HG03558 (cell line): ENCODE data around the gene NRSN2.
"Not testable (repeated sequence)": the region's sequence is repeated elsewhere in the genome, so short reads cannot be mapped to it uniquely, and the experiment has no call there.

ENCODE experiments used
- ATAC-seq: cut with Tn5 transposase; IDR thresholded peaks from one replicate; pipeline ENCODE4 v1.9.1; 2021; ENCODE audit warnings: moderate number of reproducible peaks; ENCODE audit not compliant: unreplicated experiment; ENCODE audit errors: extremely low read depth

The NRSN2 gene

DNA sequence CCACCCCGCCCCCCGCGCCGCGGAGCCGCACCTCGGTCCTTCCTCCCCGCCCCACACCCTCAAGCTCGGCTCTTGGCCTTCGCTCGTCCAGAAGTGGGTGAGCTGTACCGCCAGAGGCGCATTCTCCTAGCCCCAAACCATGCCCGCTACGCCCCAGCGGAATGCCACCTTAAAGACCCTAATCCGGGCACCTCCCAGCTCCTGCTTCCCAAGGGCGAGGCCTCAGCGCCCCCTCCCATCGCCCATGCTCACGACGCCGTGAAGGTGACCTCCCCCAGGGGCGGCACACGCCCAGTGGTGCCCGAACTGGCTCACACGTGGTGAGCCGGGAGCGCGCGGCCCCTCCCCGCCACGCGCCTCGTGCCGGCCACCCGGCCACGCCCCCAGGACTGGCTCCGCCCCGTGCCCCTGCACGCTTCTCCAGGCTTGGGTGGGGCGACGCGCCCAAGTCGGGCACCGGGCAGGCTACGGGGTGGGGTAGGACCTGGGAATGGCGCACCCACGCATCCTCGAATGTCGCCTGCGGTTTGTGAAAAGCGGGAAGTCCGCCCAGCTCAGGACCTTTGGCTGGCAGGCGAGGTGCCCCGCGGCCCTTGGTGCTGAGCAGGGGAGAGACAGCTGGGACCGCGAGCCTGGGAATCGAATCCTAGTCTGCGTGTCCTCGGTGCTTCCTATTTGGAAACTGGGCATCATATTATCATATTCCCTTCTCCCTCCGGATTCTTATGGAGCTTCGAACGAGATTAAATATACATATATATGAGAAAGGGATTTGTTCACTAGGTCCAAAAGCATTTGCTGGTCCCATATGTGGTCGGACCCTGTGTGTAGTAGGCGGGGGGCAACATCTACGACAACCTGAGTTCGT lies 22.5 kb upstream of the NRSN2 start:
- peak; percentile 33 for ATAC-seq

DNA sequence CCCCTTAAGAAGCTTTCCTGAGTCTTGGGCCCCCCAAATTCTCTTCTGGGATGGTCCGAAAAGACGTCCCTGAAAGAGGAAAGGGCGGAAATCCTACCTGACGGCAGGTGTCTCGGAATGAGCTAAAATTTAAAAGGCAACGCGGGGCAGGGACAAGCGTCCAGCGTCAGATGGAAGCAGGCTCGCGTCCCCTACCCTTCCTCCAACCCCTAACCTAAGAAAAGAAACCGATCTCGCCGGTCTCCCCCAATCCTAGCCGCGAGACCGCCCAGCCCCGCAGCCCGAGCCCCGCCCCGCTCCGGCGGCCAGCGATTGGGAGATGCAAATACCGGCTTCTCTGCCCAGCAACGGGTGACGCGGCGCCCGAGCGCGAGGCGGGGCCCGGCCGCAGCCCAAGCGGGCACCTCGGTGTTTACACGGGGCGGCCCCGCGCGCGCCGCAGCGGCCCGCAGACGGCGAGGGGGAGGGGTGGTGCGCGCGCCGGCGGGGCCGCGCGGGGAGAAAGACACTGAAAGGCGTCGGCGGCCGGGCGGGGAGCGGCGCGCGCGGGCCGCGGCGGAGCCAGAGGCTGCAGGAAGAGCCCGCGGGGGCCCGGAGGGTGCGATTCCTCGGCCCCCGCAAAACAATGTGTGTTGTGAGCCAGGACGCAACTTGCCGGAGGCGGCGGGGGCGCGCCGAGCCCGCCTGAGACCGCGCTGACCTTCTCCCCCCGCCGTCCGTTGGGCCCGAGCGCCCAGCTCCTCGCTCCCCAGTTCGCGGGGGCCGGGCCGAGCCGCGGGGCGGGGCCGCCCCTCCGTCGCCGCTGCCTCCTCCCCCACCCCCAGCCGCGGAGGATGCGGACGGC lies 21.6 kb upstream of the NRSN2 start, which contains the start of gene SOX12:
Gene SOX12, plus strand, starts transcription at position 508 of the 844 bp plus-strand sequence. CDS start 373 bp downstream, outside the sequence.
- ATAC-seq = peak; percentile 48

DNA sequence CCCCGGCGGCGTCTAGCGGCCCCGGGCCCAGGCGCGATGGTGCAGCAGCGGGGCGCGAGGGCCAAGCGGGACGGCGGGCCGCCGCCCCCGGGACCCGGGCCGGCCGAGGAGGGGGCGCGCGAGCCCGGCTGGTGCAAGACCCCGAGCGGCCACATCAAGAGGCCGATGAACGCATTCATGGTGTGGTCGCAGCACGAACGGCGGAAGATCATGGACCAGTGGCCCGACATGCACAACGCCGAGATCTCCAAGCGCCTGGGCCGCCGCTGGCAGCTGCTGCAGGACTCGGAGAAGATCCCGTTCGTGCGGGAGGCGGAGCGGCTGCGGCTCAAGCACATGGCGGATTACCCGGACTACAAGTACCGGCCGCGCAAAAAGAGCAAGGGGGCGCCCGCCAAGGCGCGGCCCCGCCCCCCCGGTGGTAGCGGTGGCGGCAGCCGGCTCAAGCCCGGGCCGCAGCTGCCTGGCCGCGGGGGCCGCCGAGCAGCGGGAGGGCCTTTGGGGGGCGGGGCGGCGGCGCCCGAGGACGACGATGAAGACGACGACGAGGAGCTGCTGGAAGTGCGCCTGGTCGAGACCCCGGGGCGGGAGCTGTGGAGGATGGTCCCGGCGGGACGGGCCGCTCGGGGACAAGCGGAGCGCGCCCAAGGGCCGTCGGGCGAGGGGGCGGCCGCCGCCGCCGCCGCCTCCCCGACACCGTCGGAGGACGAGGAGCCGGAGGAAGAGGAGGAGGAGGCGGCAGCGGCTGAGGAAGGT lies 20.8 kb upstream of the NRSN2 start:
- ATAC-seq = no peak

DNA sequence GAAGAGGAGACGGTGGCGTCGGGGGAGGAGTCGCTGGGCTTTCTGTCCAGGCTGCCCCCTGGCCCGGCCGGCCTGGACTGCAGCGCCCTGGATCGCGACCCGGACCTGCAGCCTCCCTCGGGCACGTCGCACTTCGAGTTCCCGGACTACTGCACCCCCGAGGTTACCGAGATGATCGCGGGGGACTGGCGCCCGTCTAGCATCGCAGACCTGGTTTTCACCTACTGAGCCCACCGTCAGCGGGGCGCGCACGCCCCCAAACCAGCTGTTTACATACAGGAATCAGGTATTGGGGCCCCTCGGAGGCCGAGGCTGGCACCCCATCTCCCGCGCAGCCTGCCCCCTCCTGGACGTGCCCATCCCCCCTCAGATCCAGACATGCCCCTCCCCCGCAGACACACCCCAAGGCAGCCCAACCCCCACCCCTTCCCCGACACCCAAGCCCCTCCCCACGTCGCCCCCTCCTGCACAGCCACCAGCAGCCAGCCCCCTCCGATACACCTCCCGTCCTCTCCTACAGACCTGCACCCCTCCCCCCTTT lies 20.2 kb upstream of the NRSN2 start:
- ATAC-seq = no peak

DNA sequence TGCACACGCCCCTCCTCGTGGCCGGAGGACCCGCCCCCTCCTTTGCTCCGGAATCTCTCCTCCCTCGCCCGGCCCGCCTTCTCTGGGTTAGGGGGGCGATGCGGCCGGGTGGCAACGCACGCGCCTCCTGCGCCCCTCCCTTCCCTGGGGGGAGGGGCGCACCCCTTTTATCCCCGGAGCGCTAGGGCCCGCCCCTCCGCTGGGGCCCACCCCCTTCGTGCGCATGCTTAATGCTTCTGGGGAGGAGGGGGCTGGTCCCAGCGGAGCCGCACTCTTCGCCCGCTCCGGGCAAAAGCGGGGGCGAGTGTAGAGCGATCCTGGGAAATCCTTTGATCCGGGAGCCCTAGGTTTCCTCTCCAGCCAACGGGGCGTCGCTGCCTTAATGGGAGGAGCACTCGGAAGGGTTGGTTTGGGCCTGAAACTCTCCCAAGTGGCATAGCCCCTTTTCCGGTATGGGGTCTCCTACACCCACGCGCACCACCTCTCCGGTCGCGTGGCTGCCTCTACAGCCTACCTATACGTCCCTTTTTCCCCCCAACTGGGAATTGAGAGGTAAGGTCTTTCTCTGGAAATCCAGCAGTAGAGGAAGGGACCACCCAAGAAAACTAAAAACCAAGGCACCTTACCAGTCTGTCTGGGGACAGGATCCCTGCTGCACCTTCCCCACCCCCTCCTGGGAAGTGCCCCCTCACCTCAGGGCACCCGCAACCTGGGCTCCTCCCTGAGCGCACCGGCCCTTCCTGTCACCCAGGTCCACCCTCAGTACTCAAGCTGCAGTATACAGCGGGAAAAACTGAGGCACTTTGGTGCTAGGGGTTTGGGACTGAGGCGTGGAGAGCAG lies 19.5 kb upstream of the NRSN2 start:
- ATAC-seq = no peak

DNA sequence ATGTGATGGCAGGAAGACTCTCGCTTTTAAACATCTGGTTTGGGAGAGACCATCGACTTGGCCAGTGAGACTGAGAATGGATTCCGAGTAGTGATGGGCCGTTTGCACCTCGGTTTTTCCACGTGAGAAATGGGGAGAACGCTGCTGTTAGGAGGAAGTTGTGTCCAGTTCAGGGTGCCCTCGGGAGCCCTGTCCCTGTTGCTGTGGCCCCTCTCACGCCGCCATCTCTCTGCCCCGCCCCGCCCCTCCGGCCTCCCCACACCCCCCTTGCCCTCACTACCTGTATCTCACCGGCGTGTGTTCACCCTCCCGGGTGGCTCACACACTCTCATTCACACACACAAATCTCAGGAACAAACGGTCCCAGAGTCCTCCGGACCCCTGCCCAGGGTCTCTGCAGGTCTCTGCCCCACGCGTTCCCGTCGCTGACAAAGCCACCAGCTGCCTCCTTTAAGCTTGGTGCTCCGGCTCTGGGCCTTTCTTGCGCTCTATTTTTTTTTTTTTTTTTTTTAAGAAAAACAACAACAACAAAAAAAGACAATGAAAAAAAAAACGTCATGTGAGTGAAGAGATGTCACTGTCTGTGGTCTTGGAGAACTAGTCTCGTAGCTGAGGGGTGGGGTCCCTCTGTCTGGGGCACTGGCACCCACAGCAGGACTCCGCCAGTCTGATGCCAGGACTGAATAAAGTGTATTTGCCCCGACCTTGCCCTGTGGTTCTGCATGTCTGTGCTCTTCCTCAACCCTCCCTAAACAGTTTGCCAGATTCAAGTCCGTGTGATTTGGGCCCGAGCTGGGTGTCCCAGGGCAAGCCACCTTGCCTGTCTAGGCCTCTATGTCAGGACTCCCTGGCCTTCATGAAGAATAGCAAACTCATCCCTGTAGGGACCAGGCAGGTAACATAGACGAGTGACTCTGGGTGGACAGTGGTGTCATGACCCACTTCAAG lies 18.6 kb upstream of the NRSN2 start:
- no peak for ATAC-seq

DNA sequence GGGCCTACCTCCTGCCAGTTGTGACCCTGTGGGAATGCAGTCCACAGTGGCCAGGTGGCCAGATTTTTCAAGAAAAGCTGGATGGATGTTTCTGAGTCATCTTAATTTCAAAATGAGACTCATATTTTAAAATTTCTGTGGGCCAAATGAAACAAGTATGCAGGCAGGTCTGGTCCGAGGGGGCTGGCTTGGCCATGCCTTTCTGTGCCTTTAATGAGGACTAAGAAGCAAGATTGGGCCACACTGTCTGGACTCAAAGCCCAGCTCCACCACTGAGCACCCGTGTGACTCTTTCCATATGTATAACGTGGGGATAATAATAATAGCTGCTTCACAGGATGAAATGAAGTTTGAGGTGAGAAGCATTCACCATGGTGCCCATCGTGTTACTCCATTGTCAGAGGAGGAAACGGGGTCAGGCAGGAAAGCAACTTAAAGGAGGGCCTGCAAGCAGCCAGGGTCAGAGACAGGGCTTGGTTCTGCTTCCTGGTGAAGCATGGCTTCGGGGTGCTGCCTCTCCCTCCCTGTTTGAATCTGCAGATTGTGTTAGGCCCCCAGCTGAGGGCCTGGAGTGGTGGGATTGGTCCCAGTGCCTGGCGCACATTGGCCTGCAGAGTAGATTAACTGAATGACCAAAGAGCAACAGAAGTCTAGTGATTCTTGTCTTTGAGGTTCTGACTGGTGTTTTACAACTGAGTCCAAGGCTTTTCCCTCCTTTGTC lies 17.8 kb upstream of the NRSN2 start:
- no peak for ATAC-seq

DNA sequence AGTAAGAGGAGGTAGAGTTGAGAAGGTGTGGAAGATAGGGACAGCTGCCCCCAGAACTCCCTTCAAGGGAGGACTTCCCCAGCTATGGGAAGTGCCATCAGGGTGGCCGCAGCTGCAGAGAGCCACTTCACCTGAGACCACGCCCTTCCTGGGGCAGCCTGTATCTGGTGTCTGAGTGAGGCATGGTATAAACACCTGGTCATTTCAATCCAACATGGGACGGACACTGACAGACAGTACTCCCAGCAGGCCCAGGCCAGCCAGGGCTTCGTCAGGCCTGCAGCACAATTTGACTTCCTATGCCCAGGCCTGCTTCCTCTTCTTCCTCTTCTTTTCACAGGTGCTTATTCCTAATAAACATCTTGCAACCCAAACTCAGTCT lies 17.1 kb upstream of the NRSN2 start:
- ATAC-seq = no peak

DNA sequence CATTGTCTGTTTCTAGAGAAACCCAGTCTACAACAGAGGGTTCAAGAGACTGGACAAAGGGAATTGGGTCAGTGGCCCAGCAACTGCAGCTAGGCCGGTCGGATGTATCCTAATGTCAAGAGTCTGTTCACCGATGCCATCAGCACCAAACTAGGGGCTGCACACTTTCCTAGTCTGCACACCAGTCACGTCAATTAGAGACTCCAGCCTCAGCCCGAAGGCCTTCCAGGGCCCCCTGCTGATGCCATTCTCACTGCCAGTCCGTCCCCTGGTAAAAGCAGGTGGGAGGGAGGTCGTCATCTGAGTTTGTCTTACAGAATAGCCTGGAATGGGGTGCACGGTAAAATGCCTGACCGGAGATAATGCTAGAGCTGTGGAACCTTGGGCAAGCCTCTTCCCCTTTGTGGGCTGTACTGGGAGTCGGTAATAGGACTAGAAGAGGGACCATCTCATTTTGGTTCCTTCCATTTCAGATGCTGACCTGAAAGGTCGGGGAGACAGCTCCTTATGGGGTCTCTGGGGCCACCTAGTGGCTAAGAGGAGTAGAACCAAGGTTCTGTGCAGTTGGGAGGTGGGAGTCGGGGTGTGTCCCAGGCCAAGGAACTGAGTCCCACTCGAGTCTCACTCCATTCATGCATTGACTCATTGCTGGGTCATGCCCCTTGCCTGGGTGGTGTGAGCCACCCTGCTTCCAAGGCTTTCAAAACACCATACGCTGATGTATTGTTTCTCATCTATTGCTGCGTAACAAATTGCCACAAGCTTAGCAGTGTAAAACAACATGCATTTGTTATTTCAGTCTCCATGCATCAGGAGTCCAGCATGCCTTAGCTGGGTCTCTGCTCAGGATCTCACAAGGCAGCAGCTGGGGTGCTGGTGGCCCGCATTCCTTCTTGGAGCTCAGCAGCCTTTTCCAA lies 16.4 kb upstream of the NRSN2 start:
- ATAC-seq = no peak

DNA sequence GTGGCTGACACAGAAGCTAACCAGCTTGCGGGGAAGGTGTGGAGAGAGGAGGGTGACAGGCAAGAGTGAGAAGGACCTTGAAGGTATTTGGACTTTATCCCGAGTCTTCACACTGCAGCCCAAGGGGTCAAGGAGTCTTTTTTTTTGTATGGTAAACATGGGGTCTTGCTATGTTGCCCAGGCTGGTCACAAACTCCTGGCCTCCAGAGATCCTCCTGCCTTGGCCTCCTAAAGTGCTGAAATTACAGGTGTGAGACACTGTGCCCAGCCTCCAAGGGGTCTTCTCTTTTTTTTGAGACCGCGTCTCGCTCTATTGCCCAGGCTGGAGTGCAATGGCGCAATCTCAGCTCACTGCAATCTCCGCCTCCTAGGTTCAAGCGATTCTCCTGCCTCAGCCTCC lies 12.3 kb upstream of the NRSN2 start:
- ATAC-seq = no peak

DNA sequence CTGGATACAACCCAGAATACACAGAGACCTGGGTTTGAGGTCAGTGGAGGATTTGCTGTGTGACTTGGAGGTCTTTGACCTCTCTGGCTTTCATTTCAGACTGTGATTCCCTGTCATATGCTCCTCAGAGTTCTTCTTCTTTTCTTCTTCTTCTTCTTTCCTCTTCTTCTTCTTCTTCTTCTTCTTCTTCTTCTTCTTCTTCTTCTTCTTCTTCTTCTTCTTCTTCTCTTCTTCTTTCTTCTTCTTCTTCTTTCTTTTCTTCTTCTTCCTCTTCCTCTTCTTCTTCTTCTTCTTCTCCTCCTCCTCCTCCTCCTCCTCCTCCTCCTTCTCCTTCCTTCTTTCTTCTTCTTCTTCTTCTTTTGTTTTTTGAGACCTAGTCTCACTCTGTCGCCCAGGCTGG lies 10.9 kb upstream of the NRSN2 start:
- ATAC-seq = not testable (repeated sequence)

DNA sequence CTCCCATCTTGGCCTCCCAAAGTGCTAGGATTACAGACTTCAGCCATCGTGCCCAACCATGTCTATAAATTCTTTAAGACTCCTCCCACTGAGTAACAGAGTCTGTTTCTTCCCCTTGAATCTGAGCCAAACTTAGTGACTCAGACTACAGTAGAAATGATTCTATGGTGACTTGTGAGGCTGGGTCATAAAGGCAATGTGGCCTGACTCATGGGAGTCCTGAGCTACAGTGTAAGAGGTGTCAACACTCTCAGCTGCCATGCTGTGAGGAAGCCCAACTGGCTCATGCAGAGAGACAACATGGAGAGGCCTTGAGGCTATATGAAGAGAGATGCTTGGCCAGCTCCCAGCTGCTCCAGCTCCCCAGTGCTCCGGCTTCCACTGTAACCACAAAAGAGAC lies 5.2 kb upstream of the NRSN2 start:
- no peak for ATAC-seq

DNA sequence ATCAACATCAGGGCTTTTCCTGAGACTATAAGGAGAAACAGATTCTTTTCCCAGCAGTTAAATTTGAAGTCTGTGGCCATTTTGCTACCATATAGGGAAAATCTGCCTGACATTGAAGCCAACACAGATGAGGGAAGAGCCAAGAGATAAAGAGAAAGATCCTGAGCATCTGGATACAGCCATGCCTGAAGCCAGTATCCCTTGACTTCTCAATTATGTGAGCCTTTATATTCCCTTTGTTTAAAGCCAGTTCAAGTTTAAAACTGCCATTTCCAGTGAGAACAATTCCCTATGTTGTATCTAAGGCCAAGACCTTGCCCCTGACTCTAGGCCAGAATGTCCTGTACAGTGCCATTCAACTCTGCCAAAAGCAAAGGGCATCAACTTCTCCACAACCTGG lies 3.8 kb upstream of the NRSN2 start:
- ATAC-seq = no peak

DNA sequence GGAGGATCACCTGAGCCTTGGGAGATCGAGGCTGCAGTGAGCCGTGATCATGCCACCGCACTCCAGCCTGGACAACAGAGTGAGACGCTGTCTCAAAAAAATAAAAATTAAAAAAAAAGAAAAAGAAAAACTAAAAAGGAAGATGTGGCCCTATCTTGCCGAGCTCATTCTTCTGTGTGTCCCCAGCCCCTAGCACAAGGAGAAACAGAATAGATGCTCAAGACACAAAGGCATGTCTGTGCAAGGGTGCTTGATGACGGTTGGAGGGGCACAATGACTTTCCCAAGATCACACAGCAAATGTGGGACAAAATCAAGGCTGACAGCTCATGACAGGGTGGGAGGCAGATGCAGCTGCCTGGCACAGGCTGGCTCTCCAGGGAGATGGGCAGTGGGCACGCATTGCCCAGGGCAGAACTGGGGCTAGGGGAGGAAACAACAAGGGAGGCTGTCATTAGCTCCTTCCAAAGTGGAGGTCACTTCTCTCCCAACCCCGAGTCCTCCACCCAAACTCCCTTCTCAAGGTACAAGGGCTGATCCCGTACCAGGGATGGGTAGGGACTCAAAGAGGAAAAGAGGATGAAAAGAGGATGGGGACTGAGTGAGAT lies 775 bp upstream of the NRSN2 start:
- ATAC-seq = no peak

DNA sequence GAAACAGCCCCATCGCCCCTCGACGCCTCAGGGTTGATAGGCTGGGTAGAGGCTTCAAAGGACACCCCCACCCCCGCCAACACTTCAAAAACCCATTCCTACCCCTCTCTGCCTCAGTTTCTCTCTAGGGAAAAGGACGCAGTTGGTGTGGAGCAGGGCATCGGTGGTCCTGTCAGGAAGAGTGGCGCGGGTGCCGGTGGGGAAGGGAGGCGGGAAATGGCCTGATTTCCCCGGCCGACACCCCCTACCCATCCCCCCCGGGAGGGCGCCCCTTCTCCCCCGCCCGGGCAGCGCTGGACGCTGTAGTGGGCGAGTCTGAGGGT lies 367 bp downstream of the NRSN2 start:
- no peak for ATAC-seq

DNA sequence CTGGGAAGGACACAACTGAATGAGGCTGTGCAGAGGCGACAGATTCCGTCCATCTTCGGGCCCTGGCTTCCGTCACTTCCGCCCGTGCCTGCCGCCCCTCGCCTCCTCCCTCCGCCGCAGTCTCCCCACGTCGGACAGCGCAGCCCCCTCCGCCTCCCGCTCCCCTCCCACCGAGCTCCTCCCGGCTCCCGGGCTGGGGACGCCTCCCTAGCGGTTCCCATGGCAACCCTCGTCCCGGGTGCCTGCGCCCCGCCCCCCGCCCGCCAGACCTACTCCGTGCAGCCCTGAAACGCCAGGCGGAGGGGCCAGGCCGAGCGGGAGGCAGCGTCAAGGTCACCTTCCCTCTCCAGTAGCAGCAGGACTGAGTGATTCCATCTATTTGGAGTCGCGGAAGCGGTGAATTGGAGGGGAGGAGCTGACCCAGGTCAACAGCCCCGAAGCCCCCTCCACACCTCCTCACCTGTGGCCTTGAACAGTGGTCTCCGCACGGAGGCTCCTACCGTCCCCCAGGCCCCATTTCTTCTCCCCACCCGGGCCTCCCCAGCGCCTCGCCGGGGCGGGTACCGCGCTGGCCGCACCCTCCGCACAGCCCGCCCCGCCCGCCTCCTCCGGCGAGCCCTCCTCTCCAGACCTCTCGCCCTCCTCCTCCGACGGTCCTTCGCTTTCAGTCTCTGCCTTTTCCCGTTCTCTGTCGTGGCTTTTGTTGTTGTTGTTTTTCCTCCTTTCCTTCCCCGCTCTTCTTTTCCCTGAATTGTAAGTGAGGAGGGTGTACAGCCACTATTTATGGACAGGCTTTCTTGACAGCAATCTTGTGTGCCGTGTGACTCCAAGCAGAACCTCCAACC lies 951 bp downstream of the NRSN2 start:
- ATAC-seq = no peak
